Right lung (tissue), 10 donors: Measurements from ENCODE around the gene ZDHHC23. TPM values are rescaled to one million over a fixed set of nuclear protein-coding genes. Genes with fewer than 3 reads are reported as not detected.

Experiments used
- DNase-seq, 2 donors: peaks; one replicate each; pipeline ENCODE4 v3.0.0-alpha.2; 2013
- long read RNA-seq, 8 donors: transcript quantifications; one replicate each; lab custom pipeline, GENCODE V29; 2026
- polyA plus RNA-seq, 5 donors: library from polyadenylated mRNA; unstranded; fragments of 120-200 nt; gene quantifications; one replicate each; pipeline versions ENCODE4 v1.2.1 to v1.2.3, GENCODE V29; 2013; ENCODE audit warnings: inconsistent platforms in 1 of 5, low replicate concordance in 1 of 5; ENCODE audit not compliant: insufficient read length in 5 of 5, insufficient read depth in 1 of 5

The ZDHHC23 gene
- 1 to 10 TPM; 5.2 to 9.3 (median 6.9) TPM for polyA plus RNA-seq
- long read RNA-seq, donor 1, partial matches to known transcripts = 0 of 1 reads
- long read RNA-seq, donor 1, other reads (novel, unspliced or antisense) = 0 of 1 reads
- long read RNA-seq, donor 2 = 0 reads
- long read RNA-seq, donor 3, partial matches to known transcripts = 0 of 1 reads
- long read RNA-seq, donor 3, other reads (novel, unspliced or antisense) = 0 of 1 reads
- long read RNA-seq, donor 4 = 0 reads
- long read RNA-seq, donor 5 = 0 reads
- long read RNA-seq, donor 6 = 0 reads
- long read RNA-seq, donor 7, full-length matches to known transcripts = 1 of 1 reads
- long read RNA-seq, donor 7, partial matches to known transcripts = 0 of 1 reads
- long read RNA-seq, donor 7, other reads (novel, unspliced or antisense) = 0 of 1 reads
- long read RNA-seq, donor 8 = 0 reads

- peak; percentile 49 to 67 for DNase-seq
Measured at GRCh38 chr3:113947372-113948014, at the start of gene ZDHHC23. ZDHHC23 (plus strand) TSS chr3:113948013; CDS start chr3:113948803, 790 bp downstream.

- DNase-seq = no peak
Measured at GRCh38 chr3:113898892-113899291, 48.9 kb upstream of the ZDHHC23 start.

GRCh38 chr3:113906568-113907140, 41.2 kb upstream of the ZDHHC23 start:
- no peak for DNase-seq

GRCh38 chr3:113908133-113908532, 39.7 kb upstream of the ZDHHC23 start:
- no peak for DNase-seq

- no peak for DNase-seq
Measured at GRCh38 chr3:113910966-113911365, 36.8 kb upstream of the ZDHHC23 start.

- peak; percentile 9 to 11 for DNase-seq
Measured at GRCh38 chr3:113912552-113913236, 35.1 kb upstream of the ZDHHC23 start.

- DNase-seq = no peak
Measured at GRCh38 chr3:113914646-113915045, 33.2 kb upstream of the ZDHHC23 start.

GRCh38 chr3:113927556-113927955, 20.3 kb upstream of the ZDHHC23 start:
- DNase-seq = no peak

GRCh38 chr3:113946831-113947230, 982 bp upstream of the ZDHHC23 start:
- DNase-seq = no peak

GRCh38 chr3:113948015-113948917, 453 bp downstream of the ZDHHC23 start:
- DNase-seq = peak; percentile 6 to 19

GRCh38 chr3:113952921-113953320, 5.1 kb downstream of the ZDHHC23 start:
- DNase-seq = no peak

GRCh38 chr3:113953677-113954076, 5.9 kb downstream of the ZDHHC23 start:
- no peak for DNase-seq

- DNase-seq = no peak
Measured at GRCh38 chr3:113954091-113954685, 6.4 kb downstream of the ZDHHC23 start.

- no peak for DNase-seq
Measured at GRCh38 chr3:113963879-113964278, 16.1 kb downstream of the ZDHHC23 start.

GRCh38 chr3:113966172-113966571, 18.4 kb downstream of the ZDHHC23 start:
- no peak for DNase-seq

- no peak for DNase-seq
Measured at GRCh38 chr3:113968986-113969385, 21.2 kb downstream of the ZDHHC23 start.

GRCh38 chr3:113977822-113978221, 30.0 kb downstream of the ZDHHC23 start:
- no peak for DNase-seq

GRCh38 chr3:113979916-113980315, 32.1 kb downstream of the ZDHHC23 start:
- DNase-seq = no peak

- DNase-seq = no peak
Measured at GRCh38 chr3:113981803-113982202, 34.0 kb downstream of the ZDHHC23 start.

- no peak for DNase-seq
Measured at GRCh38 chr3:113983544-113983943, 35.7 kb downstream of the ZDHHC23 start.

- DNase-seq = no peak
Measured at GRCh38 chr3:113985541-113985940, 37.7 kb downstream of the ZDHHC23 start.
